IMR-90 (cell line): Measurements from ENCODE around the gene TMEM63A. TPM values are rescaled to one million over a fixed set of nuclear protein-coding genes. Genes with fewer than 3 reads are reported as not detected.

Source experiments
- ATAC-seq: fragments of 200-7000 bp; cut with Tn5 transposase; 2 replicates; pipeline ENCODE4 v1.9.1; 2020; ENCODE audit warnings: low read depth, mild to moderate bottlenecking, moderate library complexity
- BruUV-seq: library from RNA; stranded (reverse); fragments of 400-500 nt; replicated peaks from 2 replicates; lab custom pipeline; 2021; lab: Mats Ljungman, UMichigan
- CTCF ChIA-PET: fragments of 300-600 bp; formaldehyde crosslinking; extraction: SDS; loops from one replicate; lab custom pipeline; 2021; ENCODE audit warnings: antibody characterized with exemption; lab: Yijun Ruan, JAX
- POLR2A ChIA-PET: fragments of 300-600 bp; sonication (Branson Sonifier 250); formaldehyde crosslinking; loops from one replicate; lab custom pipeline; 2022; ENCODE audit warnings: antibody characterized with exemption; ENCODE audit not compliant: unreplicated experiment; lab: Charles Lee
- DNase-seq: peaks from one replicate; pipeline ENCODE4 v3.0.0; 2013
- H2AFZ ChIP-seq: replicated peaks from 2 replicates; pipeline ENCODE3; 2013; ENCODE audit warnings: low read length, mild to moderate bottlenecking; ENCODE audit not compliant: poor library complexity
- H2AK5ac ChIP-seq: 2 replicates; pipeline ENCODE4 v1.6.1; 2013; ENCODE audit warnings: low read depth, low read length, inconsistent platforms
- H2AK9ac ChIP-seq: replicated peaks from 2 replicates; pipeline ENCODE3; 2013; ENCODE audit warnings: mild to moderate bottlenecking, low read depth, low read length, moderate library complexity; ENCODE audit not compliant: poor library complexity
- H2BK120ac ChIP-seq: 2 replicates; pipeline ENCODE4 v1.6.1; 2013; ENCODE audit warnings: low read depth, low read length, inconsistent platforms
- H2BK15ac ChIP-seq: 3 replicates; pipeline ENCODE4 v1.6.1; 2013; ENCODE audit warnings: low read depth, low read length, inconsistent platforms
- H2BK20ac ChIP-seq: 2 replicates; pipeline ENCODE4 v1.6.1; 2013; ENCODE audit warnings: low read depth, mild to moderate bottlenecking, inconsistent platforms, low read length, moderate library complexity
- H2BK5ac ChIP-seq: 2 replicates; pipeline ENCODE4 v1.6.1; 2013; ENCODE audit warnings: mild to moderate bottlenecking, low read depth, low read length, inconsistent platforms; ENCODE audit not compliant: poor library complexity, severe bottlenecking
- H3K14ac ChIP-seq: replicated peaks from 2 replicates; pipeline ENCODE4 v1.6.1; 2013; ENCODE audit warnings: low read depth, low read length, inconsistent platforms
- H3K18ac ChIP-seq: 2 replicates; pipeline ENCODE4 v1.6.1; 2013; ENCODE audit warnings: low read depth, low read length, control low read depth
- H3K23ac ChIP-seq: 2 replicates; pipeline ENCODE4 v1.6.1; 2013; ENCODE audit warnings: low read depth, low read length, inconsistent platforms
- H3K27ac ChIP-seq: 2 replicates; pipeline ENCODE4 v1.5.1; 2013; ENCODE audit warnings: mild to moderate bottlenecking, control low read depth, low read length; ENCODE audit not compliant: insufficient read depth
- H3K27me3 ChIP-seq: 2 replicates; pipeline ENCODE4 v1.6.1; 2013; ENCODE audit warnings: low read length; ENCODE audit not compliant: control insufficient read depth, insufficient read depth
- H3K36me3 ChIP-seq: 2 replicates; pipeline ENCODE4 v1.6.1; 2013; ENCODE audit warnings: low read length, mixed read lengths; ENCODE audit not compliant: control insufficient read depth, insufficient read depth
- H3K4ac ChIP-seq: 2 replicates; pipeline ENCODE4 v1.6.1; 2013; ENCODE audit warnings: low read depth, low read length, inconsistent platforms
- H3K4me1 ChIP-seq: 2 replicates; pipeline ENCODE4 v1.6.1; 2013; ENCODE audit warnings: low read length, mixed read lengths; ENCODE audit not compliant: control insufficient read depth, insufficient read depth
- H3K4me2 ChIP-seq: 2 replicates; pipeline ENCODE4 v1.6.1; 2013; ENCODE audit warnings: low read depth, mild to moderate bottlenecking, control low read depth, low read length, moderate library complexity
- H3K4me3 ChIP-seq: 2 replicates; pipeline ENCODE4 v1.5.1; 2013; ENCODE audit warnings: low read depth, mild to moderate bottlenecking, control low read depth, low read length, moderate library complexity; ENCODE audit not compliant: insufficient read depth
- H3K56ac ChIP-seq: 2 replicates; pipeline ENCODE4 v1.6.1; 2013; ENCODE audit warnings: low read length, inconsistent platforms; ENCODE audit not compliant: insufficient read depth; ENCODE audit errors: extremely low read depth
- H3K79me1 ChIP-seq, 2 experiments: 2 replicates each; pipeline ENCODE4 v1.6.1; 2013; ENCODE audit warnings: low read length in 2 of 2, inconsistent platforms in 1 of 2, low read depth in 1 of 2
- H3K9ac ChIP-seq: 2 replicates; pipeline ENCODE4 v1.6.1; 2013; ENCODE audit warnings: low read depth, low read length, control low read depth
- H3K9me1 ChIP-seq: 2 replicates; pipeline ENCODE4 v1.6.1; 2013; ENCODE audit warnings: low read length, inconsistent platforms; ENCODE audit not compliant: insufficient read depth
- H3K9me3 ChIP-seq: 2 replicates; pipeline ENCODE4 v1.6.1; 2013; ENCODE audit warnings: low read length; ENCODE audit not compliant: control insufficient read depth, insufficient read depth
- H4K20me1 ChIP-seq: 2 replicates; pipeline ENCODE4 v1.6.1; 2013; ENCODE audit warnings: low read length, inconsistent platforms; ENCODE audit not compliant: insufficient read depth
- H4K5ac ChIP-seq: 2 replicates; pipeline ENCODE4 v1.6.1; 2013; ENCODE audit warnings: mild to moderate bottlenecking, low read depth, low read length, control low read depth
- H4K8ac ChIP-seq, 2 experiments: 2 replicates each; pipeline ENCODE4 v1.6.1; 2013; ENCODE audit warnings: low read depth in 2 of 2, low read length in 2 of 2, control low read depth in 1 of 2, inconsistent platforms in 1 of 2
- H4K91ac ChIP-seq: 2 replicates; pipeline ENCODE4 v1.6.1; 2013; ENCODE audit warnings: low read depth, low read length, inconsistent platforms; ENCODE audit not compliant: insufficient read depth
- BHLHE40 ChIP-seq: fragments of 150-350 bp; IDR thresholded peaks from 2 replicates; pipeline ENCODE4 v1.6.1; 2016; ENCODE audit warnings: mild to moderate bottlenecking, low read depth, low read length
- CEBPB ChIP-seq: IDR thresholded peaks from 2 replicates; pipeline ENCODE4 v1.6.1; 2012; ENCODE audit warnings: low read depth, low read length, improper control_type of control experiment
- CHD1 ChIP-seq: IDR thresholded peaks from 2 replicates; pipeline ENCODE4 v1.6.1; 2012; ENCODE audit warnings: low read depth, low read length, improper control_type of control experiment
- FOS ChIP-seq: fragments of 150-350 bp; IDR thresholded peaks from 2 replicates; pipeline ENCODE4 v1.6.1; 2016; ENCODE audit warnings: low read depth, low read length
- MAFK ChIP-seq: IDR thresholded peaks from 2 replicates; pipeline ENCODE4 v1.6.1; 2012; ENCODE audit warnings: low read depth, low read length, improper control_type of control experiment
- MAZ ChIP-seq: IDR thresholded peaks from 2 replicates; pipeline ENCODE4 v1.6.1; 2012; ENCODE audit warnings: low read depth, mild to moderate bottlenecking, low read length, improper control_type of control experiment, moderate library complexity, borderline replicate concordance
- MXI1 ChIP-seq: IDR thresholded peaks from 2 replicates; pipeline ENCODE4 v1.6.1; 2012; ENCODE audit warnings: low read depth, mild to moderate bottlenecking, low read length, moderate library complexity, borderline replicate concordance
- NFE2L2 ChIP-seq: fragments of 150-350 bp; IDR thresholded peaks from 2 replicates; pipeline ENCODE4 v1.6.1; 2016; ENCODE audit warnings: low read depth, mild to moderate bottlenecking, low read length
- POLR2A ChIP-seq: IDR thresholded peaks from 2 replicates; pipeline ENCODE4 v1.6.1; 2012; ENCODE audit warnings: mild to moderate bottlenecking, low read depth, low read length
- RAD21 ChIP-seq: IDR thresholded peaks from 2 replicates; pipeline ENCODE4 v1.6.1; 2012; ENCODE audit warnings: low read length, improper control_type of control experiment
- RFX5 ChIP-seq: IDR thresholded peaks from 2 replicates; pipeline ENCODE4 v1.8.0; 2012; ENCODE audit warnings: low read depth, mild to moderate bottlenecking, low read length, moderate library complexity
- SMC3 ChIP-seq: fragments of 150-350 bp; IDR thresholded peaks from 2 replicates; pipeline ENCODE4 v1.6.1; 2016; ENCODE audit warnings: low read depth, mild to moderate bottlenecking, antibody characterized with exemption, low read length, moderate library complexity
- WGBS, 2 experiments: methylation state at CpG; one replicate each; pipeline versions ENCODE4 v1.1.5 to v1.1.7; 2013; ENCODE audit warnings: missing lambda C conversion rate in 2 of 2; ENCODE audit not compliant: insufficient read length in 1 of 2; ENCODE audit errors: extremely low coverage in 2 of 2; 5-methylcytosine and 5-hydroxymethylcytosine counted together
- dilution Hi-C: fragments of 300-500 bp; cut with HindIII; formaldehyde crosslinking; loops from one replicate; pipeline ENCODE4 v1.14.3; 2018; ENCODE audit warnings: low sequenced_read_pairs; ENCODE audit not compliant: unreplicated experiment
- in situ Hi-C: fragments of 300-500 bp; cut with MboI; formaldehyde crosslinking; loops from 3 replicates; pipeline ENCODE4 v1.14.3; 2019; ENCODE audit warnings: low sequenced_read_pairs, inconsistent platforms, mixed read lengths
- intact Hi-C: fragments of 100-400 bp; cut with micrococcal nuclease; formaldehyde crosslinking; loops from 2 replicates; pipeline ENCODE4 v1.10.0; 2022
- polyA plus RNA-seq, 3 experiments: library from polyadenylated mRNA; depleted of rRNA; stranded (reverse); fragments of >200 nt; gene quantifications; 2 replicates each; pipeline ENCODE4 v1.2.3, GENCODE V29; 2012; ENCODE audit warnings: low replicate concordance in 1 of 3
- total RNA-seq: library from RNA; depleted of rRNA; stranded (reverse); fragments of >200 nt; gene quantifications from 2 replicates; pipeline ENCODE4 v1.2.3, GENCODE V29; 2012
- TF ChIP-seq, protein P1 (sequence below): conservative IDR thresholded peaks from 2 replicates; pipeline ENCODE4 v1.5.1; 2012; ENCODE audit warnings: mild to moderate bottlenecking, low read depth, low read length, improper control_type of control experiment
- TF ChIP-seq, protein P2 (sequence below): fragments of 150-350 bp; IDR thresholded peaks from 2 replicates; pipeline ENCODE4 v1.6.1; 2016; ENCODE audit warnings: low read depth, mild to moderate bottlenecking, low read length, moderate library complexity, borderline replicate concordance
- TF ChIP-seq, protein P3 (sequence below): fragments of 150-350 bp; IDR thresholded peaks from 2 replicates; pipeline ENCODE4 v1.6.1; 2017; ENCODE audit warnings: mild to moderate bottlenecking, antibody characterized with exemption, low read length, low read depth

The TMEM63A gene
- total and polyA plus RNA-seq, 2 of the 4 experiments (the other 2 are of a cell fraction): 4.7 to 23.3 TPM

DNA sequence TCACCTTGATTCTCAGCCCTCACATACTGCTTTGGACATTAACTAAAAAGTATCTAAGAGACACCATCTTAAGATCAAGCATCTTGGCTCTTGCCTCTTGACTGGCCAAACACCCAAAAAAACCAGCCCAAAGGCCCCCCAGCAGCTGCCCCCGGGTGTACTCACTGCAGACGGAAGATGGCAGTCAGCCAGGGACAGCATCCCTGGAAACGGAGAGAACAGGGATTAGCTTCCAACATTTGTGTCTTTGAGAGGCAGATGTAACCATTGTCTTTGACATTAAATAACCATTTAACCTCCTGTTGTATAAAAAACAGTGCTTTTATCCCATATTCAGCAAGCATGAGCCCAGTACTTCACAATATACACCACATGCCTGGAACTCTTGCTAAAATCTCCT is 11.3 kb downstream of the TMEM63A start:
- Histone ChIP-seq H4K91ac (no peak overlapping the region), H3K9me3 (no peaks in the 10 kb centered on the region), H3K56ac (no peak overlapping the region), H2BK5ac (no peak overlapping the region), H3K23ac (no peak overlapping the region), H2AFZ (no peak overlapping the region), H3K36me3 (peaks cover 46% of the 10 kb centered on the region), H4K5ac (no peak overlapping the region), H2BK20ac (no peak overlapping the region), H3K4me3 (no peak overlapping the region), H3K14ac (no peak overlapping the region), H3K4ac (no peak overlapping the region), H3K4me1 (peaks cover 4% of the 10 kb centered on the region; the same call in 1 of the 2 replicates), H3K9me1 (peaks cover 17% of the 10 kb centered on the region), H3K27me3 (no peaks in the 10 kb centered on the region), H2AK9ac (no peak overlapping the region), H3K4me2 (no peak overlapping the region), H2BK15ac (no peak overlapping the region), H2BK120ac (no peak overlapping the region), H3K27ac (no peak overlapping the region), H3K18ac (no peak overlapping the region), H4K20me1 (peaks cover 6% of the 10 kb centered on the region), H3K9ac (no peak overlapping the region), H3K79me1 (peaks cover 0 to 22% of the 10 kb centered on the region in 2 experiments; a peak in 3 of 4 replicates), H2AK5ac (no peak overlapping the region), H4K8ac (no peak overlapping the region)
- BruUV-seq: no TSS peak
- in situ Hi-C loops: no loop called here
- ATAC-seq: no peak
- POLR2A ChIA-PET: no interaction called here
- CTCF ChIA-PET: interaction anchor here (0.6 kb wide), 1 partner anchor 64 kb away, joined by 5 read pairs; no protein-coding TSS in a partner anchor
- intact Hi-C loops: no loop called here
- no peak for DNase-seq
- dilution Hi-C loops: no loop called here
- WGBS, 2 experiments: no CpG with 5 or more reads among the region's 3 CpGs
- TF ChIP-seq SMC3 (no peak), NFE2L2 (no peak), POLR2A (no peak), MAZ (no peak), CEBPB (no peak), BHLHE40 (no peak), MAFK (no peak), MXI1 (no peak), RAD21 (no peak), FOS (no peak), RFX5 (no peak), CHD1 (no peak)
- TF ChIP-seq, protein P1, sequence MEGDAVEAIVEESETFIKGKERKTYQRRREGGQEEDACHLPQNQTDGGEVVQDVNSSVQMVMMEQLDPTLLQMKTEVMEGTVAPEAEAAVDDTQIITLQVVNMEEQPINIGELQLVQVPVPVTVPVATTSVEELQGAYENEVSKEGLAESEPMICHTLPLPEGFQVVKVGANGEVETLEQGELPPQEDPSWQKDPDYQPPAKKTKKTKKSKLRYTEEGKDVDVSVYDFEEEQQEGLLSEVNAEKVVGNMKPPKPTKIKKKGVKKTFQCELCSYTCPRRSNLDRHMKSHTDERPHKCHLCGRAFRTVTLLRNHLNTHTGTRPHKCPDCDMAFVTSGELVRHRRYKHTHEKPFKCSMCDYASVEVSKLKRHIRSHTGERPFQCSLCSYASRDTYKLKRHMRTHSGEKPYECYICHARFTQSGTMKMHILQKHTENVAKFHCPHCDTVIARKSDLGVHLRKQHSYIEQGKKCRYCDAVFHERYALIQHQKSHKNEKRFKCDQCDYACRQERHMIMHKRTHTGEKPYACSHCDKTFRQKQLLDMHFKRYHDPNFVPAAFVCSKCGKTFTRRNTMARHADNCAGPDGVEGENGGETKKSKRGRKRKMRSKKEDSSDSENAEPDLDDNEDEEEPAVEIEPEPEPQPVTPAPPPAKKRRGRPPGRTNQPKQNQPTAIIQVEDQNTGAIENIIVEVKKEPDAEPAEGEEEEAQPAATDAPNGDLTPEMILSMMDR: no peak
- TF ChIP-seq, protein P2, sequence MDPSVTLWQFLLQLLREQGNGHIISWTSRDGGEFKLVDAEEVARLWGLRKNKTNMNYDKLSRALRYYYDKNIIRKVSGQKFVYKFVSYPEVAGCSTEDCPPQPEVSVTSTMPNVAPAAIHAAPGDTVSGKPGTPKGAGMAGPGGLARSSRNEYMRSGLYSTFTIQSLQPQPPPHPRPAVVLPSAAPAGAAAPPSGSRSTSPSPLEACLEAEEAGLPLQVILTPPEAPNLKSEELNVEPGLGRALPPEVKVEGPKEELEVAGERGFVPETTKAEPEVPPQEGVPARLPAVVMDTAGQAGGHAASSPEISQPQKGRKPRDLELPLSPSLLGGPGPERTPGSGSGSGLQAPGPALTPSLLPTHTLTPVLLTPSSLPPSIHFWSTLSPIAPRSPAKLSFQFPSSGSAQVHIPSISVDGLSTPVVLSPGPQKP: no peak
- TF ChIP-seq, protein P3, sequence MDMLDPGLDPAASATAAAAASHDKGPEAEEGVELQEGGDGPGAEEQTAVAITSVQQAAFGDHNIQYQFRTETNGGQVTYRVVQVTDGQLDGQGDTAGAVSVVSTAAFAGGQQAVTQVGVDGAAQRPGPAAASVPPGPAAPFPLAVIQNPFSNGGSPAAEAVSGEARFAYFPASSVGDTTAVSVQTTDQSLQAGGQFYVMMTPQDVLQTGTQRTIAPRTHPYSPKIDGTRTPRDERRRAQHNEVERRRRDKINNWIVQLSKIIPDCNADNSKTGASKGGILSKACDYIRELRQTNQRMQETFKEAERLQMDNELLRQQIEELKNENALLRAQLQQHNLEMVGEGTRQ: no peak
